GM18858 (cell line): Measurements from ENCODE around the gene CAAP1.
"Not testable (repeated sequence)": the region's sequence is repeated elsewhere in the genome, so short reads cannot be mapped to it uniquely, and the experiment has no call there.

ENCODE experiments used
- ATAC-seq: cut with Tn5 transposase; IDR thresholded peaks from one replicate; pipeline ENCODE4 v1.9.1; 2021; ENCODE audit not compliant: unreplicated experiment

Gene CAAP1

DNA sequence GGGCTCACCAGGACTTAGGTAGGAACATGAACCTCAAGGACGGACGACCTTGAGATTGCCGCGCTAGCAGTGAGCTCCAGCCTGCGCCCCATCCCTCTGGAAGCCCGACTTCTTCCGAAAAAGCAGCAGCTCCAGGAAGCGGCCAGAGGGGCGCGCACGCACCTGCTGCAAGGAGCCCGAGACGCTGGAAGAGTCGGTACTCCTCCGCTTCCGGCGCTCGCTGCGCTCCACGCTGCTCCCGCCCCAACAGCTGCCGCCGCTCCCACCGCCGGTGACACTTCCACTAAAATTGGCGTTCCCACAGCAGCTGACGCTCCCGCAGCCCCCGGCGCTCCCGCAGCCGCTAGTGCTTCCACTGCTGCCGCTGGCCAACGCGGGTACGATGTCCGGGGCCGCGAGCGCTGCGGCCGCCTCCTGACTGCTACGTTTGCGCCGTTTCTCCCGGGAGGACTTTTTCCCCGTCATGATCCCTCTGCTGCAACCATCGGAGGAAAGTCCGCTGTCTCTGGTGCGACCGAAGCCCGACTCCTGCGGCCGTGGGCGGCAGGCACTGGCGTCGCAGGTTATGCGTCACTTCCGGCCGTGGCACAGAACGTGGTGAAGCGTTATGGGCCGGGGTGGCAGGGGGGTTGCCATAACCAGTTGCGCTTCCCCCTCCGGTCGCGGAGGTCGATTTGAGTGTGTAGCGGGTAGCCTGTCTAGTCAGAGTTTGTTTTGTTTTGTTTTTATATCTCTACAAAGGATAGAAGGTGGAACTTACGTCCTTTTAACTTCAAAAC, at the start of gene CAAP1:
TSS of gene CAAP1 (minus strand) at position 552 of the 779 bp plus-strand sequence. CDS start at position 465, 87 bp downstream.
- peak; percentile 87 for ATAC-seq

DNA sequence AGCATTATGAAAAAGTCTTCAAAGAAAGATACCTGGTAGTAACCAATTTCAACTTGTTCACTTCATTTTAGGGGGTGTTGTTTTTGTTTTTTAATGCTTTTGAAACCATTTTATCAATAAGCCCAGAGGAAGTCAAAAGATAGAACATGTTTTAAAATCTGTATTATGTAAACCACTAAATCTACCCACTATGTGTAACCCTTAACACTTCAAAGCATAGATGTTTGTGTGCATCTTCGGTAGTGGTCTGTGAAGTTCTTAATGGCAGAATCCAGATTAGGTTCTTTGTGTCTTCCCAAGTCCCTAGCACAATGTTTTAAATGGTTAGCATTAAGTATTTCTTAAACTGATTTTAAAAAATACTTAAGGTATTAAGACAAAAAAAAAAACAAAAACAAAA, 48.2 kb upstream of the CAAP1 start:
- ATAC-seq = no peak

GRCh38 chr9:26939955-26940711, 47.5 kb upstream of the CAAP1 start:
- no peak for ATAC-seq

- ATAC-seq = no peak
Measured at GRCh38 chr9:26937816-26938371, 45.3 kb upstream of the CAAP1 start.

- no peak for ATAC-seq
Measured at GRCh38 chr9:26935847-26936246, 43.2 kb upstream of the CAAP1 start.

GRCh38 chr9:26928902-26929495, 36.4 kb upstream of the CAAP1 start:
- no peak for ATAC-seq

- ATAC-seq = no peak
Measured at GRCh38 chr9:26925609-26926008, 33.0 kb upstream of the CAAP1 start.

DNA sequence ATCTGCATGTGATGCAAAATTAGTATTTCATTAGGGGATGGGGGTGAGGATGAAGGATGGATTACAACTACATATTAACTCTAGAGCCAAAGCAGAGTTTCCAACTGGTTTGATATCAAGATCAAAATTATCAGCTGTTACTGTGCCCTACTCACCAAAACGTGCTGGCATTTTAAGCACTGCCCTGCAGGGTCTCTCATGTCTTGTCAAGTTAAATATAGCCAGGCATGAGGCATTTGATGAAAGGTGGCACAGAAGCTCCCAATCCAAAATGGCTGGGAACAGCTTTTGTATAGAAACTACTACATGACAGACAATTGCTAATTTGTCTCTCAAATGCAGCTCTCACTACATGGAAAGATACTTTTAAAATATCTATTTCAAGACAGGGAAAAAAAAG, 27.1 kb upstream of the CAAP1 start:
- no peak for ATAC-seq

GRCh38 chr9:26913138-26913668, 20.6 kb upstream of the CAAP1 start:
- ATAC-seq = no peak

DNA sequence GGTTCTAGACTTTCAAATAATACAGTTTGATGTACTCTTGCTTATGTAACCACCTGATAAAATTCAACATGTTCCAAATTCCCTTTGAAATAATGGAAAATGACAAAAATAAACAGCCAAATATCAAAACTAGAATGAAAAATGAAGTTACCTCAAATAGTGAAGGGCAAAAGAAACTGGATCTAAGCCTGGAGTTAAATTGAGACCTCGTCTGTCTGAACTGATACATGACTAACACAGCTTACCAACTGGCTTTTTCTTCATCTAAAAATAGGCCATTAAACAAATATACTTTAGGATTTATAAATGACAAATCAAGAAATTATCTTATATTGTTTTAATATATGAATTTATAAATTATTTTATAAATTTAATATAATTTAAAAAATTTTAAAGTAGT, 12.1 kb upstream of the CAAP1 start:
- ATAC-seq = no peak

- no peak for ATAC-seq
Measured at GRCh38 chr9:26904070-26904469, 11.5 kb upstream of the CAAP1 start.

GRCh38 chr9:26893030-26893676, 551 bp upstream of the CAAP1 start:
- no peak for ATAC-seq

- ATAC-seq = no peak
Measured at GRCh38 chr9:26891726-26892125, 876 bp downstream of the CAAP1 start.

DNA sequence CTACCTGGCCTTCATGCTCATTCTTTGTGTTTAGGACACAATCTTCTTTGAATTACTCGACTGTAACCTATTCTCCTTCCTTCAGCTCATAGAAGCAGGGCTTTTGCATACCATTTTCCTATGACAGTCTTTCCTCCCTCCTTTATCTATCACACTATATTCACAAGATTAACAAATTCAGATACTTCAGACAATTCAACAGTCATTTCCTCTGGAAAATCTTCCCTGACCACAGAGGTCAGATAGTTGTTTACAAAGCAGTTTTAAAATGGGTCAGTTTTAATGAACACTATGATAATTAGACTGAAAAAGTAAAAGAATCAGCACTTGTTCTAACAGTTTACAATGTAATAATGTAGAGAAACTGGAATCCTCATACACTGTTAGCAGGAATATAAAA, 4.3 kb downstream of the CAAP1 start:
- no peak for ATAC-seq

DNA sequence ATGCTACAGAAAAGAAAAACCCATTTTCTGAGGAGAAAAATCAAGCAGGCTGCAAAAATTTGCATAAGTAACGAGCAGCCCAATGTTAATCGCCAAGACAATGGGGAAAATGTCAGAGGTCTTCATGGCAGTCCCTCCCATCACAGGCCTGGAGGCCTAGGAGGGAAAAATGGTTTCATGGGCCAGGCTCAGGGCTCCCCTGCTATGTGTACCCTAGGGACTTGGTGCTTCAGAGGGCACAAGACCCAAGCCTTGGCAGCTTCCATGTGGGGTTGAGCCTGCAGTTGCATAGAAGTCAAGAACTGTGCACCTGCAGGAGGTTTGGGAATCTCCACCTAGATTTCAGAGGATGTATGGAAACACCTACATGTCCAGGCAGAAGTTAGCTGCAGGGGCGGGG, 10.4 kb downstream of the CAAP1 start:
- ATAC-seq = no peak

- no peak for ATAC-seq
Measured at GRCh38 chr9:26880262-26880661, 12.3 kb downstream of the CAAP1 start.

DNA sequence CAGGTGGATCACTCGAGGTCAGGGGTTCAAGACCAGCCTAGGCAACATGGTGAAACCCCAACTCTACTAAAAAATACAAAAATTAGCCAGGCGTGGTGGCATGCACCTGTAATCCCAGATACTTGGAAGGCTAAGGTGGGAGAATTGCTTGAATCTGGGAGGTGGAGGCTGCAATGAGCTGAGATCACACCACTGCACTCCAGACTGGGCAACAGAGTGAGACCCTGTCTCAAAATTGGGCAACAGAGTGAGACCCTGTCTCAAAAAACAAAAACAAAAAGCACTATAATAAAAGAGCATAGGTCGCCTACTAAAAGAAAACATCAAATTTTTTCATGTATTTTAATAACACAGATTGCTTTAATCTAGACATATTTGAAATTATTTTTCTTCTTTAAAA, 17.4 kb downstream of the CAAP1 start:
- ATAC-seq = not testable (repeated sequence)

DNA sequence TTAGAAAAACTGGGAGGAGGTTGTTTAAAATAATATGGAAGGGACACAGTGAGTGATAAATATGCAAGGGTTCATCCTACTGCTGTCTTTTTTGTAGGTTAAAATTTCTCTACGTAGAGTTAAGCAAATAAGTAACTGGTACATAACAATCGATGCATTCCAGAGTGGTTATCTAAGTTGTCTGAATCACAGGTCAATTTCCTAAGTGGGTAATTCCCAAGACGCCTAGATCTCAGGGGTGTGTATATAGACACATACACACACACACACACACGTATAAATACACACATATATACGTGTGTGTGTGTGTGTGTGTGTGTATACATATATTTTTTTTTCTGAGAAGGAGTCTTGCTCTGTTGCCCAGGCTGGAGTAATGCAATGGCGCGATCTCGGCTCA, 22.3 kb downstream of the CAAP1 start:
- ATAC-seq = no peak

GRCh38 chr9:26863074-26863473, 29.5 kb downstream of the CAAP1 start:
- ATAC-seq = no peak

GRCh38 chr9:26856413-26857032, 36.1 kb downstream of the CAAP1 start:
- peak; percentile 81 for ATAC-seq
